GM18511 (cell line): ENCODE measurements around the gene FOXI3.
"Not testable (repeated sequence)": the region's sequence is repeated elsewhere in the genome, so short reads cannot be mapped to it uniquely, and the experiment has no call there.

Experiments
- ATAC-seq: cut with Tn5 transposase; IDR thresholded peaks from one replicate; pipeline ENCODE4 v1.9.1; 2021; ENCODE audit warnings: mild to moderate bottlenecking, moderate library complexity; ENCODE audit not compliant: unreplicated experiment

The FOXI3 gene

DNA sequence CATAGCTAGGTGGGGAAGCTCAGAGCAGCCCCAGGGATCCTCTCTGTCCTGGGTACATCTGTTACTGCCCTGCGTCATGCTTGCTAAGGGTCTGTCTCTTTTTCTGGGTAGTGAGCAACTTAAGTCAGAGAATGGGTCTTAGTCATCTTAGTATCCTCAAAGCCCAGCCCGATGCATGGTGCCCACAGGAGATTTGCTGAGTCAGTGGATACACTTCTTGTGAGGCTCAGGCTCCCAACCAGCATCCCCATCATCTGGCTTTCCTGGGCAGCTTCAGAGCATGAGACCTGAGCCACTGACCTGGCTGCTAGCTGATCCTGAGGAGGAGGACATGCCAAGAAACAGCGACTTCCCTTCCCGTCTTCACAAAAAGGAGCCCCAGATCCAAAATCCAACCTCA is 10.0 kb downstream of the FOXI3 start:
- no peak for ATAC-seq

GRCh38 chr2:88442061-88442460 is 10.4 kb downstream of the FOXI3 start:
- no peak for ATAC-seq

- ATAC-seq, result no peak
Measured at GRCh38 chr2:88437010-88437409, 15.5 kb downstream of the FOXI3 start.

DNA sequence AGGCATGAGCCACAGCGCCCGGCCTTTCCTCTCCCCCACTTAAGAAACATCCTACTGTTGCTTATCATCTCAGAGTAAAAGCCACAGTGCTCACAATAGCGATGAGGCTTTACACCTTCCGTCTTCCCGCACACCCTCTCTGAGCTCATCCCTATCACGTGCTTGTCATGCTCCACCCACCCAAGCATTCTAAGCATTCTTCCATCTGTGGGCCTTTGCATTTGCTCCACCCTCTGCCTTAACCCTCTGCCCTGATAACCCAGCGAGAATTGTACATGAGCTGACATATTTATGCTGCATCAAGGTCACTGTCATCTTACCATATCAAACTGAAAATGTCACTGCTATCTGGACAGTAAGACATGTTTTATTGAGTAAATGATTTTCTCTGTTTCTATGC is 22.6 kb downstream of the FOXI3 start:
- ATAC-seq, result no peak

GRCh38 chr2:88423733-88424132 is 28.8 kb downstream of the FOXI3 start:
- ATAC-seq, result no peak

DNA sequence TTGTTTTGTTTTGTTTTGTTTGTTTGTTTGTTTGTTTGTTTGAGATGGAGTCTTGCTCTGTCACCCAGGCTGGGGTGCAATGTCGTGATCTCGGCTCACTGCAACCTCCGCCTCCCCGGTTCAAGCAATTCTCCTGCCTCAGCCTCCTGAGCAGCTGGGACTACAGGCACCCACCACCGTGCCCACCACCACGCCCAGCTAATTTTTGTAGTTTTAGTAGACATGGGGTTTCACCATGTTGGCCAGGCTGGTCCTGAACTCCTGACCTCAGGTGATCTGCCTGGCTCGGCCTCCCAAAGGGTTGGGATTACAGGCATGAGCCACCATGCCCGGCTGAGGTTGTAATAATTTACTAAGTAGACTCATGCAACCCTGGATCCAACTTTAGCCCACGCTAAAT is 33.4 kb downstream of the FOXI3 start:
- ATAC-seq, result not testable (repeated sequence)

DNA sequence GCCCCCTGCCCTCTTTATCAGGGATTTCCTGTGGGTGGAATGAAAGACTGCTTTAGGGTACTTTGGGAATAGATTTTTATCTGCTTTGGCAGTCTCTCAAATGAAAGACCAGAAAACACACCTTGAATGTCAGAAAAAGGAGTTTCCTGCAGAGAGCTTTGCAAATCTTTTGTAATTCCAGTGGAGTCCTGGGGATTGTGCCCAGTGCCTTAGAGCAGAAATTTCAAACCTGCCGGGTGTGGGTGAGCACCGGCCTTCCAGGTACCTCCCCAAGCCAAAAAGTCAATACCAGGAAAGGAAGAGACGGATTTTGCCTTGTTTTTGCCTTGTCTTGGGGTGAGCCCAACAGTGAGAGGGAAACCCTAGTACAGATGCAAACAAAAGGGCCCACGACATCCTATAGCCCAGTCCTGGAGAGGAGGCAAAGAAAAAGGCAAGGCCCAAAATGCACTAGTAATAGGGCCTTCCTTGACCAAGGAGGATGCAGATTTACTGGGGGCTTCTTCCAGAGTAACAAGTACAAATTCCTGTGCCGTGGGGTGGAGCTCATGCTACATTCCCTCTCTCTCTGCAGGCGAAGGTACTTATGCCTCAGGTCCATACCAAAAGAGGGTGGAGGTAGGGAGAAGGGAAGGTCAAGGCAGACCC is 36.4 kb downstream of the FOXI3 start:
- no peak for ATAC-seq

GRCh38 chr2:88408870-88409269 is 43.6 kb downstream of the FOXI3 start:
- not testable (repeated sequence) for ATAC-seq

- no peak for ATAC-seq
Measured at GRCh38 chr2:88400037-88400767, 52.3 kb downstream of the FOXI3 start.

DNA sequence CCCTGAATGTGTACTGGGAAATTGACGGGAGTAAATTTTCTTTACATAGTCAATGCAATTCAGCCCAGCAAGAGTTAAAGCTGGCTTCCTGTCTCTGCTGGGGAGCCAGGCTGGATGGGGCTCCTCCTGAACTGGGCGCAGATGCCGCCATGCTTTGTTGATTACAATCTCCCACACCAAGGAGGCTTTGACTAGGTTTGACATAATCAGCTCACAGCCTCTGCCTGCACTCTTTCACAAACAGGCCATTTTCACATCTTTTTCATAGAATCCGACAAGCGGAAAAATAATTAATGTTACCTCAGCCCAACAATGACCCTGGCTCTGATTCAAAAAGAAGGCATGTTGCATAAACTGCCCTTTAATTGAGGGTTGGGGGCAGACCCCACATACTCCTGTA is 54.3 kb downstream of the FOXI3 start:
- no peak for ATAC-seq
